ENCODE measurements around the gene SDR42E2. TPM values are rescaled to one million over a fixed set of nuclear protein-coding genes. Genes with fewer than 3 reads are reported as not detected.
A peak's percentile ranks its signal among the peaks of the same experiment; 100 is the strongest.

SDR42E2 gene
- polyA plus RNA-seq, 1 donor = 0.06 TPM

- no peaks in the 10 kb centered on the region for H3K36me3 ChIP-seq (ENCODE audit: control insufficient read depth, insufficient read depth, low read length)
- no peaks in the 10 kb centered on the region for H3K9me3 ChIP-seq (ENCODE audit: control insufficient read depth, low read depth, low read length)
- DNase-seq = no peak
- no peaks in the 10 kb centered on the region for H3K27me3 ChIP-seq (ENCODE audit: control insufficient read depth, insufficient read depth, low read length)
- WGBS (ENCODE audit: insufficient coverage, low lambda C conversion rate) = no CpG with 5 or more reads among the region's 6 CpGs
- no peak overlapping the region for H3K27ac ChIP-seq (ENCODE audit: low read length)
- no peak overlapping the region for H3K4me3 ChIP-seq (ENCODE audit: low read length)
- peaks cover 4% of the 10 kb centered on the region for H3K4me1 ChIP-seq (ENCODE audit: control insufficient read depth, insufficient read depth, low read length)
These were observed 39.9 kb downstream of the SDR42E2 start for GRCh38 chr16:22202261-22202637.

- no peak for DNase-seq
These were observed 40.8 kb downstream of the SDR42E2 start for GRCh38 chr16:22203091-22203490.

GRCh38 chr16:22204091-22204655 lies 41.9 kb downstream of the SDR42E2 start:
- H3K9me3 ChIP-seq (ENCODE audit: control insufficient read depth, low read depth, low read length) = no peaks in the 10 kb centered on the region
- H3K4me1 ChIP-seq (ENCODE audit: control insufficient read depth, insufficient read depth, low read length) = peaks cover 9% of the 10 kb centered on the region
- H3K4me3 ChIP-seq (ENCODE audit: low read length) = no peak overlapping the region
- 92% methylated on average over 2 of the region's 2 CpGs for WGBS (ENCODE audit: insufficient coverage, low lambda C conversion rate)
- H3K27ac ChIP-seq (ENCODE audit: low read length) = no peak overlapping the region
- DNase-seq = no peak
- no peaks in the 10 kb centered on the region for H3K27me3 ChIP-seq (ENCODE audit: control insufficient read depth, insufficient read depth, low read length)
- H3K36me3 ChIP-seq (ENCODE audit: control insufficient read depth, insufficient read depth, low read length) = no peaks in the 10 kb centered on the region

More at GRCh38 chr16:22203091-22203490, 40.8 kb downstream of the SDR42E2 start:
- Histone ChIP-seq H3K36me3 (ENCODE audit: control insufficient read depth, insufficient read depth, low read length) (no peaks in the 10 kb centered on the region), H3K27ac (ENCODE audit: low read length) (no peak overlapping the region), H3K4me1 (ENCODE audit: control insufficient read depth, insufficient read depth, low read length) (peaks cover 9% of the 10 kb centered on the region), H3K9me3 (ENCODE audit: control insufficient read depth, low read depth, low read length) (no peaks in the 10 kb centered on the region), H3K27me3 (ENCODE audit: control insufficient read depth, insufficient read depth, low read length) (no peaks in the 10 kb centered on the region), H3K4me3 (ENCODE audit: low read length) (no peak overlapping the region)
- WGBS (ENCODE audit: insufficient coverage, low lambda C conversion rate) = 86% methylated on average over 1 of the region's 5 CpGs

GRCh38 chr16:22205577-22206012 lies 43.3 kb downstream of the SDR42E2 start:
- no peak for DNase-seq
- WGBS (ENCODE audit: insufficient coverage, low lambda C conversion rate) = 44% methylated on average over 5 of the region's 11 CpGs
- no peaks in the 10 kb centered on the region for H3K27me3 ChIP-seq (ENCODE audit: control insufficient read depth, insufficient read depth, low read length)
- peaks cover 9% of the 10 kb centered on the region for H3K4me1 ChIP-seq (ENCODE audit: control insufficient read depth, insufficient read depth, low read length)
- H3K27ac ChIP-seq (ENCODE audit: low read length) = peak overlapping the region; percentile 89
- H3K4me3 ChIP-seq (ENCODE audit: low read length) = peak overlapping the region; percentile 67
- no peaks in the 10 kb centered on the region for H3K9me3 ChIP-seq (ENCODE audit: control insufficient read depth, low read depth, low read length)
- H3K36me3 ChIP-seq (ENCODE audit: control insufficient read depth, insufficient read depth, low read length) = peaks cover 9% of the 10 kb centered on the region

GRCh38 chr16:22206013-22206841 lies 43.9 kb downstream of the SDR42E2 start, which contains the start of gene EEF2K:
EEF2K (plus strand) TSS chr16:22206278; CDS start chr16:22225730, 19,452 bp downstream.
- no peaks in the 10 kb centered on the region for H3K9me3 ChIP-seq (ENCODE audit: control insufficient read depth, low read depth, low read length)
- H3K4me1 ChIP-seq (ENCODE audit: control insufficient read depth, insufficient read depth, low read length) = peaks cover 9% of the 10 kb centered on the region
- H3K4me3 ChIP-seq (ENCODE audit: low read length) = peak within 1 kb of the TSS; percentile 67
- H3K36me3 ChIP-seq (ENCODE audit: control insufficient read depth, insufficient read depth, low read length) = peaks cover 11% of the 10 kb centered on the region
- H3K27ac ChIP-seq (ENCODE audit: low read length) = peak within 1 kb of the TSS; percentile 89
- peak; percentile 94 to 96 for DNase-seq
- no peaks in the 10 kb centered on the region for H3K27me3 ChIP-seq (ENCODE audit: control insufficient read depth, insufficient read depth, low read length)
- no CpG with 5 or more reads among the region's 74 CpGs for WGBS (ENCODE audit: insufficient coverage, low lambda C conversion rate)

- Histone ChIP-seq H3K27ac (ENCODE audit: low read length) (peak overlapping the region; percentile 79), H3K9me3 (ENCODE audit: control insufficient read depth, low read depth, low read length) (no peaks in the 10 kb centered on the region), H3K36me3 (ENCODE audit: control insufficient read depth, insufficient read depth, low read length) (peaks cover 11% of the 10 kb centered on the region), H3K27me3 (ENCODE audit: control insufficient read depth, insufficient read depth, low read length) (no peaks in the 10 kb centered on the region), H3K4me1 (ENCODE audit: control insufficient read depth, insufficient read depth, low read length) (peaks cover 9% of the 10 kb centered on the region), H3K4me3 (ENCODE audit: low read length) (peak overlapping the region; percentile 67)
- WGBS (ENCODE audit: insufficient coverage, low lambda C conversion rate) = 60% methylated on average over 1 of the region's 35 CpGs
- DNase-seq = peak; percentile 51 to 73
These were observed 44.8 kb downstream of the SDR42E2 start for GRCh38 chr16:22206842-22207714.

GRCh38 chr16:22207715-22208360 lies 45.5 kb downstream of the SDR42E2 start:
- no peak overlapping the region for H3K27ac ChIP-seq (ENCODE audit: low read length)

GRCh38 chr16:22210285-22210684 lies 48.0 kb downstream of the SDR42E2 start:
- Histone ChIP-seq H3K36me3 (ENCODE audit: control insufficient read depth, insufficient read depth, low read length) (peaks cover 26% of the 10 kb centered on the region), H3K9me3 (ENCODE audit: control insufficient read depth, low read depth, low read length) (no peaks in the 10 kb centered on the region), H3K4me1 (ENCODE audit: control insufficient read depth, insufficient read depth, low read length) (peaks cover 6% of the 10 kb centered on the region), H3K4me3 (ENCODE audit: low read length) (no peak overlapping the region), H3K27me3 (ENCODE audit: control insufficient read depth, insufficient read depth, low read length) (no peaks in the 10 kb centered on the region), H3K27ac (ENCODE audit: low read length) (no peak overlapping the region)
- no CpG with 5 or more reads among the region's 6 CpGs for WGBS (ENCODE audit: insufficient coverage, low lambda C conversion rate)
- DNase-seq = no peak

More at GRCh38 chr16:22207715-22208360, 45.5 kb downstream of the SDR42E2 start:
- Histone ChIP-seq H3K9me3 (ENCODE audit: control insufficient read depth, low read depth, low read length) (no peaks in the 10 kb centered on the region), H3K27me3 (ENCODE audit: control insufficient read depth, insufficient read depth, low read length) (no peaks in the 10 kb centered on the region), H3K4me1 (ENCODE audit: control insufficient read depth, insufficient read depth, low read length) (peaks cover 9% of the 10 kb centered on the region), H3K4me3 (ENCODE audit: low read length) (peak overlapping the region; percentile 67), H3K36me3 (ENCODE audit: control insufficient read depth, insufficient read depth, low read length) (peaks cover 11% of the 10 kb centered on the region)
- 48% methylated on average over 2 of the region's 10 CpGs for WGBS (ENCODE audit: insufficient coverage, low lambda C conversion rate)
- DNase-seq = no peak

GRCh38 chr16:22210854-22211253 lies 48.5 kb downstream of the SDR42E2 start:
- peaks cover 26% of the 10 kb centered on the region for H3K36me3 ChIP-seq (ENCODE audit: control insufficient read depth, insufficient read depth, low read length)
- H3K4me1 ChIP-seq (ENCODE audit: control insufficient read depth, insufficient read depth, low read length) = peaks cover 6% of the 10 kb centered on the region
- DNase-seq = no peak
- H3K9me3 ChIP-seq (ENCODE audit: control insufficient read depth, low read depth, low read length) = no peaks in the 10 kb centered on the region
- no CpG with 5 or more reads among the region's 2 CpGs for WGBS (ENCODE audit: insufficient coverage, low lambda C conversion rate)
- no peak overlapping the region for H3K27ac ChIP-seq (ENCODE audit: low read length)
- no peaks in the 10 kb centered on the region for H3K27me3 ChIP-seq (ENCODE audit: control insufficient read depth, insufficient read depth, low read length)
- H3K4me3 ChIP-seq (ENCODE audit: low read length) = no peak overlapping the region
